ENCODE measurements around the gene DOK6.

The DOK6 gene

DNA sequence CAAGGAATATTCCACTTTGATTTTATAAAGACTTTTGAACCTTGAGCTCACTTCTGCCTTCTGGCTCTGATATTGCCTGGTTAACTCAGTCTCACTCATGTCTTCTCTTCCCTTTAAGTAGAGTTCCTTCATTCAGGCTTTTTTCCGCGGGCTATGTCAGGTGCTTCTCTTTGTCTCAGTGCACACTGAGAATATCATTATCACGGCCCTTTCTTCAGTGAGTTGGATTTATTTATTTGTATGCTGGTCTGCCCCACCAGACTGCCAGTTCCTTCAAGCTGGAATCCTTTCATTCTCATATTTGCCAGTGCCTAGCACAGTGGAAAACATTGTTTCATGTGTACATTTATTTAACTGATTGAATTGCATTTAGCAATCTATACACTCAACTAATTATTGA is 136.5 kb downstream of the DOK6 start:
- Histone ChIP-seq H3K4me1 (ENCODE audit: control insufficient read depth in 2 of 2, insufficient read depth in 1 of 2, low read depth in 1 of 2, low read length in 2 of 2) (no peaks in the 10 kb centered on the region), H3K27ac (replicated peaks; ENCODE audit: low read length) (no peak overlapping the region), H3K4ac (ENCODE audit: low read length) (no peak overlapping the region), H3K18ac (ENCODE audit: low read length) (no peak overlapping the region), H3K23ac (ENCODE audit: low read depth, low read length, poor library complexity) (no peak overlapping the region), H3K36me3 (replicated peaks in 1 of 2; ENCODE audit: control insufficient read depth in 2 of 2, insufficient read depth in 2 of 2, low read length in 2 of 2) (no peaks in the 10 kb centered on the region), H4K91ac (ENCODE audit: low read depth, low read length, poor library complexity) (no peak overlapping the region), H2AK5ac (ENCODE audit: low read depth, low read length) (no peak overlapping the region), H2BK120ac (ENCODE audit: low read depth, low read length) (no peak overlapping the region), H2BK12ac (ENCODE audit: low read length) (no peak overlapping the region), H3K9ac (ENCODE audit: low read depth, low read length, poor library complexity) (no peak overlapping the region), H2BK15ac (ENCODE audit: low read length) (no peak overlapping the region), H3K9me3 (replicated peaks in 1 of 2; ENCODE audit: control insufficient read depth in 2 of 2, insufficient read depth in 1 of 2, low read depth in 1 of 2, low read length in 2 of 2) (peaks cover 0 to 4% of the 10 kb centered on the region in 2 donors), H3K4me2 (ENCODE audit: insufficient read depth, low read length, poor library complexity, severe bottlenecking) (no peak overlapping the region), H3K79me1 (ENCODE audit: low read depth, low read length) (no peaks in the 10 kb centered on the region), H3K27me3 (ENCODE audit: control insufficient read depth in 3 of 3, insufficient read depth in 3 of 3, low read depth in 1 of 3, low read length in 3 of 3) (no peaks in the 10 kb centered on the region), H2AFZ (ENCODE audit: low read length) (no peak overlapping the region), H3K4me3 (ENCODE audit: low read length in 2 of 2) (no peak overlapping the region), H2BK5ac (ENCODE audit: low read length) (no peak overlapping the region), H4K8ac (ENCODE audit: low read depth, low read length) (no peak overlapping the region), H3K14ac (ENCODE audit: low read length) (no peak overlapping the region)
- DNase-seq (ENCODE audit: low spot score): no peak
- no CpG with 5 or more reads among the region's 3 CpGs for WGBS, 2 donors (ENCODE audit: extremely low coverage in 2 of 2, insufficient read length in 2 of 2, insufficient replicate concordance in 1 of 2)

DNA sequence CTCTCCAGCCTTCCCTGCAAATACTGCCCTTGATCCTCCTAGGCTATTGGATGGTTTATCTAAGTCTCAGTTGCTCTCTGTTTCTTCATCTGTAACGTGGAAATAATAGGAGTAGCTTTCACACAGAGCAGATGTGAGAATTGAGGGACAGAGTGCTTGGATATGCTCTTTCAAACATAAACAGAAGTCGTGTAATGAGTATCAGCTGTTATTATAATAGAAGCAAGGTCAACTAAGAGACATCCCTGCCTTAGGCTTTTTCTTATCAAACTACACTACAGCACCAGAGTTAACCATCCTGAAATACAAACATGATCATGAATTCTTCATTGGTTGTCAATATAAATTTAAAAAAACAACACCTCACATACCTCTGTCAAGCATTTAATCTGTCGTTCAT is 138.2 kb downstream of the DOK6 start:
- no peak overlapping the region for H3K4me2 ChIP-seq (ENCODE audit: insufficient read depth, low read length, poor library complexity, severe bottlenecking)
- no peak overlapping the region for H2BK5ac ChIP-seq (ENCODE audit: low read length)
- no peak overlapping the region for H3K27ac ChIP-seq (replicated peaks; ENCODE audit: low read length)
- H3K23ac ChIP-seq (ENCODE audit: low read depth, low read length, poor library complexity): no peak overlapping the region
- H3K4ac ChIP-seq (ENCODE audit: low read length): no peak overlapping the region
- no peaks in the 10 kb centered on the region for H3K4me1 ChIP-seq (ENCODE audit: control insufficient read depth in 2 of 2, insufficient read depth in 1 of 2, low read depth in 1 of 2, low read length in 2 of 2)
- H2AFZ ChIP-seq (ENCODE audit: low read length): no peak overlapping the region
- H3K14ac ChIP-seq (ENCODE audit: low read length): no peak overlapping the region
- H3K36me3 ChIP-seq (replicated peaks in 1 of 2; ENCODE audit: control insufficient read depth in 2 of 2, insufficient read depth in 2 of 2, low read length in 2 of 2): no peaks in the 10 kb centered on the region
- H3K27me3 ChIP-seq (ENCODE audit: control insufficient read depth in 3 of 3, insufficient read depth in 3 of 3, low read depth in 1 of 3, low read length in 3 of 3): no peaks in the 10 kb centered on the region
- H2AK5ac ChIP-seq (ENCODE audit: low read depth, low read length): no peak overlapping the region
- H3K18ac ChIP-seq (ENCODE audit: low read length): no peak overlapping the region
- H3K9me3 ChIP-seq (replicated peaks in 1 of 2; ENCODE audit: control insufficient read depth in 2 of 2, insufficient read depth in 1 of 2, low read depth in 1 of 2, low read length in 2 of 2): peaks cover 0 to 4% of the 10 kb centered on the region in 2 donors
- H2BK12ac ChIP-seq (ENCODE audit: low read length): no peak overlapping the region
- H4K8ac ChIP-seq (ENCODE audit: low read depth, low read length): no peak overlapping the region
- no peak for DNase-seq (ENCODE audit: low spot score)
- H2BK15ac ChIP-seq (ENCODE audit: low read length): no peak overlapping the region
- no CpG with 5 or more reads among the region's 3 CpGs for WGBS, 2 donors (ENCODE audit: extremely low coverage in 2 of 2, insufficient read length in 2 of 2, insufficient replicate concordance in 1 of 2)
- no peak overlapping the region for H3K9ac ChIP-seq (ENCODE audit: low read depth, low read length, poor library complexity)
- H2BK120ac ChIP-seq (ENCODE audit: low read depth, low read length): no peak overlapping the region
- no peak overlapping the region for H4K91ac ChIP-seq (ENCODE audit: low read depth, low read length, poor library complexity)
- no peaks in the 10 kb centered on the region for H3K79me1 ChIP-seq (ENCODE audit: low read depth, low read length)
- no peak overlapping the region for H3K4me3 ChIP-seq (ENCODE audit: low read length in 2 of 2)

DNA sequence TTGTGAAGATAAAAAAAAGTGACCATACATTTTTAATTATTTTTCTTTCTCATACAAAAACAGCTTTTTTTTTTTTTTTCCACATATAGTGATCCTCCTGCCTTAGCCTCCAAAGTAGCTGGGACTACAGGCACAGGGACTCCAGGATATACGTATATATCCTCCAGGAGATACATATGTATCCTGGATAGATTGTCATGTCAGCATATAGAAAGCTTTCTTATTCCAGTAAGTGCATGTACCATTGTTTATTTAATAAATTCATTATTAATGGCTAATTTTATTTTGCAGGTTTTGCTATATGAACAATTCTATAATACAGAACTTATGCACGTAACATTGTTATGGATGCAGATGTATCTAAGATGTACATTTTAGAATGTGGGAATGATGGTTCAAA is 138.7 kb downstream of the DOK6 start:
- peaks cover 0 to 4% of the 10 kb centered on the region in 2 donors for H3K9me3 ChIP-seq (replicated peaks in 1 of 2; ENCODE audit: control insufficient read depth in 2 of 2, insufficient read depth in 1 of 2, low read depth in 1 of 2, low read length in 2 of 2)
- H3K36me3 ChIP-seq (replicated peaks in 1 of 2; ENCODE audit: control insufficient read depth in 2 of 2, insufficient read depth in 2 of 2, low read length in 2 of 2): no peaks in the 10 kb centered on the region
- H2BK12ac ChIP-seq (ENCODE audit: low read length): no peak overlapping the region
- no peak overlapping the region for H2BK15ac ChIP-seq (ENCODE audit: low read length)
- H4K8ac ChIP-seq (ENCODE audit: low read depth, low read length): no peak overlapping the region
- H2AFZ ChIP-seq (ENCODE audit: low read length): no peak overlapping the region
- H3K4me3 ChIP-seq (ENCODE audit: low read length in 2 of 2): no peak overlapping the region
- WGBS, 2 donors (ENCODE audit: extremely low coverage in 2 of 2, insufficient read length in 2 of 2, insufficient replicate concordance in 1 of 2): no CpG with 5 or more reads among the region's 2 CpGs
- H3K14ac ChIP-seq (ENCODE audit: low read length): no peak overlapping the region
- H3K4me1 ChIP-seq (ENCODE audit: control insufficient read depth in 2 of 2, insufficient read depth in 1 of 2, low read depth in 1 of 2, low read length in 2 of 2): no peaks in the 10 kb centered on the region
- no peaks in the 10 kb centered on the region for H3K27me3 ChIP-seq (ENCODE audit: control insufficient read depth in 3 of 3, insufficient read depth in 3 of 3, low read depth in 1 of 3, low read length in 3 of 3)
- no peak overlapping the region for H2AK5ac ChIP-seq (ENCODE audit: low read depth, low read length)
- H3K18ac ChIP-seq (ENCODE audit: low read length): no peak overlapping the region
- no peak overlapping the region for H2BK120ac ChIP-seq (ENCODE audit: low read depth, low read length)
- DNase-seq (ENCODE audit: low spot score): no peak
- H4K91ac ChIP-seq (ENCODE audit: low read depth, low read length, poor library complexity): no peak overlapping the region
- H3K23ac ChIP-seq (ENCODE audit: low read depth, low read length, poor library complexity): no peak overlapping the region
- no peak overlapping the region for H3K4me2 ChIP-seq (ENCODE audit: insufficient read depth, low read length, poor library complexity, severe bottlenecking)
- H2BK5ac ChIP-seq (ENCODE audit: low read length): no peak overlapping the region
- H3K9ac ChIP-seq (ENCODE audit: low read depth, low read length, poor library complexity): no peak overlapping the region
- H3K27ac ChIP-seq (replicated peaks; ENCODE audit: low read length): no peak overlapping the region
- H3K79me1 ChIP-seq (ENCODE audit: low read depth, low read length): no peaks in the 10 kb centered on the region
- H3K4ac ChIP-seq (ENCODE audit: low read length): no peak overlapping the region

DNA sequence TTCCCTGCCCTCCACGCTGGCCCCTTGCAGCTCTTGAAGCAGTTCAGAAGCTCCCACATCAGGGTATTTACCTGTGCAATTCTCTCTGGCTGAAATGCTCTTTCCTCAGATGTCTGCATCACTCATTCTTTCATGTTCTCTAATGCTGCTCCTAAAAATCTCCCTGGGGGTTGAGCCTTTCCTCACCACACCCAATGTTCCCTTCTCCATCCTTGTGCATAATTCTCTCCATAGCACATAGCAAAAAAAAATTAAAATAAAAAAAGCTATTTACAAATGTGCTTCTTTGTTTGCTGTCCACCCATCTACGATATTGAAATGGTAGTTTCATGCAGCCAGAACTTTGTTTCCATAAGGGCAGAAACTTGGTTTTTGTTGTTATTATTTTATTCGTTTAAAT is 155.5 kb downstream of the DOK6 start:
- Histone ChIP-seq H3K79me1 (ENCODE audit: low read depth, low read length) (no peaks in the 10 kb centered on the region), H3K36me3 (replicated peaks in 1 of 2; ENCODE audit: control insufficient read depth in 2 of 2, insufficient read depth in 2 of 2, low read length in 2 of 2) (no peaks in the 10 kb centered on the region), H2AK5ac (ENCODE audit: low read depth, low read length) (no peak overlapping the region), H3K4me3 (ENCODE audit: low read length in 2 of 2) (no peak overlapping the region), H2BK5ac (ENCODE audit: low read length) (no peak overlapping the region), H2BK120ac (ENCODE audit: low read depth, low read length) (no peak overlapping the region), H3K4me1 (ENCODE audit: control insufficient read depth in 2 of 2, insufficient read depth in 1 of 2, low read depth in 1 of 2, low read length in 2 of 2) (peaks cover 0 to 6% of the 10 kb centered on the region in 2 donors), H3K4me2 (ENCODE audit: insufficient read depth, low read length, poor library complexity, severe bottlenecking) (no peak overlapping the region), H3K9me3 (replicated peaks in 1 of 2; ENCODE audit: control insufficient read depth in 2 of 2, insufficient read depth in 1 of 2, low read depth in 1 of 2, low read length in 2 of 2) (peaks cover 0 to 1% of the 10 kb centered on the region in 2 donors), H3K18ac (ENCODE audit: low read length) (no peak overlapping the region), H3K14ac (ENCODE audit: low read length) (no peak overlapping the region), H3K4ac (ENCODE audit: low read length) (no peak overlapping the region), H2BK15ac (ENCODE audit: low read length) (no peak overlapping the region), H4K91ac (ENCODE audit: low read depth, low read length, poor library complexity) (no peak overlapping the region), H3K9ac (ENCODE audit: low read depth, low read length, poor library complexity) (no peak overlapping the region), H3K27me3 (ENCODE audit: control insufficient read depth in 3 of 3, insufficient read depth in 3 of 3, low read depth in 1 of 3, low read length in 3 of 3) (no peaks in the 10 kb centered on the region), H3K23ac (ENCODE audit: low read depth, low read length, poor library complexity) (no peak overlapping the region), H3K27ac (replicated peaks; ENCODE audit: low read length) (no peak overlapping the region), H2AFZ (ENCODE audit: low read length) (no peak overlapping the region), H4K8ac (ENCODE audit: low read depth, low read length) (no peak overlapping the region), H2BK12ac (ENCODE audit: low read length) (no peak overlapping the region)
- no peak for DNase-seq (ENCODE audit: low spot score)
- WGBS, 2 donors (ENCODE audit: extremely low coverage in 2 of 2, insufficient read length in 2 of 2, insufficient replicate concordance in 1 of 2): no CpG with 5 or more reads among the region's 3 CpGs
